ENCODE results near the gene POLRMT. TPM values are rescaled to one million over a fixed set of nuclear protein-coding genes. Genes with fewer than 3 reads are reported as not detected.

Gene POLRMT
- total RNA-seq, 1 experiment from 2014 or later, result 51.4 TPM

DNA sequence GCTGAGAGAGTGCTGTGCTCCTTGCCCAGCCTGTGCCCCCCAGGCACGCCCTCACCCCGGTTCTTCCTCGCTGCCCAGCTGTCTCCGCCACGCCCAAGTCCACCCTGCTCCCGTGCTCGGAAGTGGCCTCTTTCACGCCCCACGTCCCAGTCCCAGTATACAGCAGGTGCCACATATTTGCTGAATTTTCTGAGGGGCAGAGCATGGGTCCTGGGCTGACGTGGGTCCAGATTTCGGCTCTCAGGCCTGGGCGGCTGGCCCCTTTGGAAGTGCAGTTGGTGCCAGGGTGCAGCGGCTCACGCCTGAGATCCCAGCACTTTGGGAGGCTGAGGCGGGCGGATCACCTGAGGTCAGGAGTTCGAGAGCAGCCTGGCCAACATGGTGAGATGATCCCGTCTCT lies 40.3 kb downstream of the POLRMT start:
- BruUV-seq (replicated peaks), result no TSS peak
- CTCF ChIA-PET, result no interaction called here
- H3K27ac Mint-ChIP-seq (ENCODE audit: unreplicated experiment), result no peak overlapping the region
- no peaks in the 10 kb centered on the region for H3K9me3 Mint-ChIP-seq (ENCODE audit: low read depth, unreplicated experiment)
- no peaks in the 10 kb centered on the region for H3K4me1 Mint-ChIP-seq (ENCODE audit: low read depth, unreplicated experiment)
- TF ChIP-seq, protein P1, sequence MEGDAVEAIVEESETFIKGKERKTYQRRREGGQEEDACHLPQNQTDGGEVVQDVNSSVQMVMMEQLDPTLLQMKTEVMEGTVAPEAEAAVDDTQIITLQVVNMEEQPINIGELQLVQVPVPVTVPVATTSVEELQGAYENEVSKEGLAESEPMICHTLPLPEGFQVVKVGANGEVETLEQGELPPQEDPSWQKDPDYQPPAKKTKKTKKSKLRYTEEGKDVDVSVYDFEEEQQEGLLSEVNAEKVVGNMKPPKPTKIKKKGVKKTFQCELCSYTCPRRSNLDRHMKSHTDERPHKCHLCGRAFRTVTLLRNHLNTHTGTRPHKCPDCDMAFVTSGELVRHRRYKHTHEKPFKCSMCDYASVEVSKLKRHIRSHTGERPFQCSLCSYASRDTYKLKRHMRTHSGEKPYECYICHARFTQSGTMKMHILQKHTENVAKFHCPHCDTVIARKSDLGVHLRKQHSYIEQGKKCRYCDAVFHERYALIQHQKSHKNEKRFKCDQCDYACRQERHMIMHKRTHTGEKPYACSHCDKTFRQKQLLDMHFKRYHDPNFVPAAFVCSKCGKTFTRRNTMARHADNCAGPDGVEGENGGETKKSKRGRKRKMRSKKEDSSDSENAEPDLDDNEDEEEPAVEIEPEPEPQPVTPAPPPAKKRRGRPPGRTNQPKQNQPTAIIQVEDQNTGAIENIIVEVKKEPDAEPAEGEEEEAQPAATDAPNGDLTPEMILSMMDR (IDR thresholded peaks at IDR 0.05; ENCODE audit: unreplicated experiment), result no peak
- H3K4me3 Mint-ChIP-seq (ENCODE audit: low read depth, unreplicated experiment), result no peak overlapping the region
- peaks cover 60% of the 10 kb centered on the region for H3K27me3 Mint-ChIP-seq (ENCODE audit: unreplicated experiment)
- peaks cover 8% of the 10 kb centered on the region for H3K36me3 Mint-ChIP-seq (ENCODE audit: insufficient read depth, unreplicated experiment)
- intact Hi-C loops (cut with micrococcal nuclease; ENCODE audit: unreplicated experiment), result no loop called here
- DNase-seq, result no peak

DNA sequence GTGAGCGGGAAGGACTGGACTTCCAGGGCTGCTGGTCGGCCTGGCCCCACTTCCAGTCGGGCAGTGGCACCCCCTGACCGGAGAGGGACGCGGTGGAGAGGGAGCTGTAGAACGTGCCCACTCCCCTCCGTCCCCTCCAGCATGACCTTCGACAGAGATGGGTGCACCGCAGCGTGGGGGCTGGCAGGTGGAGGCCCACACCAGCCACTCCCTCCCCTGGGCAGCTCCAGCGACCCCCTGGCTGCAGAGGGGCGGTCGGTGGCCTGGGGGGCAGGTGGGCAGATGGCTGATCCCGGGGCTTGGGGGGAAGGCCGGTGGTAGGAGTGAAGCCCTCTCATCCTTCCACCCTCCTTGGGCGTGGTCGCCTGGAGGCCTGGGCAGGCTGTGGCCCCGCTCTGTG lies 41.2 kb downstream of the POLRMT start:
- intact Hi-C loops (cut with micrococcal nuclease; ENCODE audit: unreplicated experiment), result no loop called here
- H3K27ac Mint-ChIP-seq (ENCODE audit: unreplicated experiment), result no peak overlapping the region
- H3K4me3 Mint-ChIP-seq (ENCODE audit: low read depth, unreplicated experiment), result no peak overlapping the region
- no peaks in the 10 kb centered on the region for H3K4me1 Mint-ChIP-seq (ENCODE audit: low read depth, unreplicated experiment)
- H3K27me3 Mint-ChIP-seq (ENCODE audit: unreplicated experiment), result peaks cover 60% of the 10 kb centered on the region
- H3K9me3 Mint-ChIP-seq (ENCODE audit: low read depth, unreplicated experiment), result no peaks in the 10 kb centered on the region
- no TSS peak for BruUV-seq (replicated peaks)
- no peak for DNase-seq
- TF ChIP-seq, protein P1 (IDR thresholded peaks at IDR 0.05; ENCODE audit: unreplicated experiment), result no peak
- H3K36me3 Mint-ChIP-seq (ENCODE audit: insufficient read depth, unreplicated experiment), result peaks cover 8% of the 10 kb centered on the region
- CTCF ChIA-PET, result no interaction called here

DNA sequence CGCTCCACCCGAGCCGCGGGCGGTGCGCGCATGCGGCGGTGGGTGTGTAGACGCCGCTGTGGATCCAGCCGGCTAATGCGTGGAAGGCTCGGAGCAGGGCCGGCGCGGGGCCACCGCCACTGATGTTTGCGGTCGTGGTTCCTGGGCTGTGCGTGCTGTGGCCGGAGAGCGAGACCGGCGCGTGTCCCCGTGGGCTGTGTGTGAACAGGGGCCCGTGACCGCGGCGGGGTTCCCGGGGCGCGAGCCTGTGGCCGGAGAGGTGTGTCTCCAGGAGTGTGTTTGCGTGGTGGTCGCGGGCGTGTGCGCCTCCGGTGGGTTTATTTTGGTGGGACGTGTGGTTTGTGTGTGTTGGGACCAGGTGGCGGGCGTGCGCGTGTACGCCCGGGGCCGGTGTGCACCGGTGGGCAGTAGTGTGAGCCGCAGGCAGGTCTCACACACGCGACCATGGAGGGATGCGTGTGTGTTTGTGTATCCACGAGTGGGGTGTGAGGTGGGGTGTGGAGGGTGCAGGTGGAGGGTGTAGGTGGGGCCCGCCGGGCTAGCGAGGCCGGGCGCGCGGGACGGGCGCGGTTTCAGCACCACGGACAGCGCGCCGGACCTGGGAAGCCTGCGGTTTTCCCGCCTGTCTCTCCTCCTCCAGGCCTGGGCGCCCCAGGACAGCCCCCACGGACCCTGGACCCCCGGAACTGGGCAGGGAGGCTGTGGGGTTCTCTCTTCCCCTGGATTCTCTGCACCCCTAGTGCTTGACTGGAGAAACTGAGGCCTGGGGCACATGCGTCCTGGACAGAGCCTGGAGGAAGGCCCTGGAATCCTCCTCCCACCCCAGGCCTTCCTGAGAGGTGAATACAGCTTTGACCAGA lies 42.0 kb downstream of the POLRMT start:
- no peak overlapping the region for H3K4me3 Mint-ChIP-seq (ENCODE audit: low read depth, unreplicated experiment)
- no peaks in the 10 kb centered on the region for H3K4me1 Mint-ChIP-seq (ENCODE audit: low read depth, unreplicated experiment)
- intact Hi-C loops (cut with micrococcal nuclease; ENCODE audit: unreplicated experiment), result no loop called here
- TF ChIP-seq, protein P1 (IDR thresholded peaks at IDR 0.05; ENCODE audit: unreplicated experiment), result no peak
- BruUV-seq (replicated peaks), result no TSS peak
- H3K9me3 Mint-ChIP-seq (ENCODE audit: low read depth, unreplicated experiment), result no peaks in the 10 kb centered on the region
- H3K27me3 Mint-ChIP-seq (ENCODE audit: unreplicated experiment), result peaks cover 56% of the 10 kb centered on the region
- peaks cover 8% of the 10 kb centered on the region for H3K36me3 Mint-ChIP-seq (ENCODE audit: insufficient read depth, unreplicated experiment)
- peak; percentile 37 for DNase-seq
- no peak overlapping the region for H3K27ac Mint-ChIP-seq (ENCODE audit: unreplicated experiment)
- CTCF ChIA-PET, result no interaction called here

DNA sequence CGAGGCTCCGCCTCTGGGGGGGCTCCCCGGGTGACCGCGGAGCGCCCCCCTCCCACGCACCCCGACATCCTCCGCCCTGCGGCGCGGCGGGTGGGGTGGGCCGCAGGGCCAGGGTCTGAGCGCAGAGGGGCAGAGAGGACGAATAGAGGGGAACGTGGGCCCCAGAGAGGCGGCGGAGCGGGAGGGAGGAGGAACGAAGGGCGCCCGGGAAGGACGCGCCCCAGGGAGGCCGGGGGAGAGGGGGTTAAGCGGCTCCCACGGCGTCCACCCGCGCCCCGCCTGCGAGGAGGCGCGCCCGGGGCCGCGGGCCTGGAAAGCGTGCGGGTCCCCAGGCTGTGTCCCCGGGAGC lies 42.6 kb downstream of the POLRMT start:
- CTCF ChIA-PET, result no interaction called here
- TF ChIP-seq, protein P1 (IDR thresholded peaks at IDR 0.05; ENCODE audit: unreplicated experiment), result no peak
- intact Hi-C loops (cut with micrococcal nuclease; ENCODE audit: unreplicated experiment), result no loop called here
- DNase-seq, result no peak
- Mint-ChIP-seq H3K27ac (ENCODE audit: unreplicated experiment) (no peak overlapping the region), H3K9me3 (ENCODE audit: low read depth, unreplicated experiment) (no peaks in the 10 kb centered on the region), H3K4me1 (ENCODE audit: low read depth, unreplicated experiment) (no peaks in the 10 kb centered on the region), H3K27me3 (ENCODE audit: unreplicated experiment) (peaks cover 50% of the 10 kb centered on the region), H3K4me3 (ENCODE audit: low read depth, unreplicated experiment) (no peak overlapping the region), H3K36me3 (ENCODE audit: insufficient read depth, unreplicated experiment) (peaks cover 10% of the 10 kb centered on the region)
- no TSS peak for BruUV-seq (replicated peaks)

All from Calu3 (cell line).